ENCODE measurements around the gene PROX2.

PROX2 gene

GRCh38 chr14:74881431-74882102 is 5.6 kb upstream of the PROX2 start, which contains the start of gene DLST:
Gene DLST (plus strand): TSS chr14:74881916. CDS start chr14:74881954, 38 bp downstream.
- in situ Hi-C loops (cut with MboI; ENCODE audit: low sequenced_read_pairs), result no loop called here

GRCh38 chr14:74879427-74880182 is 3.7 kb upstream of the PROX2 start:
- in situ Hi-C loops (cut with MboI; ENCODE audit: low sequenced_read_pairs), result no loop called here

- in situ Hi-C loops (cut with MboI; ENCODE audit: low sequenced_read_pairs), result no loop called here
Measured at GRCh38 chr14:74875204-74875603, 741 bp downstream of the PROX2 start.

GRCh38 chr14:74871819-74872218 is 4.1 kb downstream of the PROX2 start:
- in situ Hi-C loops (cut with MboI; ENCODE audit: low sequenced_read_pairs), result loop anchor here (25.0 kb wide), 1 partner anchor 215 kb away; no protein-coding TSS in a partner anchor

GRCh38 chr14:74868739-74869138 is 7.2 kb downstream of the PROX2 start:
- in situ Hi-C loops (cut with MboI; ENCODE audit: low sequenced_read_pairs), result loop anchor here (25.0 kb wide), 1 partner anchor 219 kb away; no protein-coding TSS in a partner anchor

GRCh38 chr14:74867673-74868072 is 8.3 kb downstream of the PROX2 start:
- in situ Hi-C loops (cut with MboI; ENCODE audit: low sequenced_read_pairs), result loop anchor here (25.0 kb wide), 1 partner anchor 220 kb away; no protein-coding TSS in a partner anchor

GRCh38 chr14:74866708-74867389 is 9.1 kb downstream of the PROX2 start:
- in situ Hi-C loops (cut with MboI; ENCODE audit: low sequenced_read_pairs), result loop anchor here (25.0 kb wide), 1 partner anchor 220 kb away; no protein-coding TSS in a partner anchor

GRCh38 chr14:74865156-74865555 is 10.8 kb downstream of the PROX2 start:
- in situ Hi-C loops (cut with MboI; ENCODE audit: low sequenced_read_pairs), result loop anchor here (25.0 kb wide), 1 partner anchor 222 kb away; no protein-coding TSS in a partner anchor

- in situ Hi-C loops (cut with MboI; ENCODE audit: low sequenced_read_pairs), result loop anchor here (25.0 kb wide), 1 partner anchor 223 kb away; no protein-coding TSS in a partner anchor
Measured at GRCh38 chr14:74864198-74864597, 11.7 kb downstream of the PROX2 start.

GRCh38 chr14:74863274-74863673 is 12.7 kb downstream of the PROX2 start:
- in situ Hi-C loops (cut with MboI; ENCODE audit: low sequenced_read_pairs), result loop anchor here (25.0 kb wide), 1 partner anchor 224 kb away; no protein-coding TSS in a partner anchor

- in situ Hi-C loops (cut with MboI; ENCODE audit: low sequenced_read_pairs), result loop anchor here (25.0 kb wide), 1 partner anchor 226 kb away; no protein-coding TSS in a partner anchor
Measured at GRCh38 chr14:74861734-74862090, 14.2 kb downstream of the PROX2 start.

- in situ Hi-C loops (cut with MboI; ENCODE audit: low sequenced_read_pairs), result loop anchor here (25.0 kb wide), 1 partner anchor 226 kb away; no protein-coding TSS in a partner anchor
Measured at GRCh38 chr14:74860899-74861733, 14.8 kb downstream of the PROX2 start.

GRCh38 chr14:74859757-74860552 is 16.0 kb downstream of the PROX2 start:
- in situ Hi-C loops (cut with MboI; ENCODE audit: low sequenced_read_pairs), result loop anchor here (25.0 kb wide), 1 partner anchor 227 kb away; no protein-coding TSS in a partner anchor

- in situ Hi-C loops (cut with MboI; ENCODE audit: low sequenced_read_pairs), result loop anchor here (25.0 kb wide), 1 partner anchor 229 kb away; no protein-coding TSS in a partner anchor
Measured at GRCh38 chr14:74858022-74858421, 17.9 kb downstream of the PROX2 start.

GRCh38 chr14:74856366-74856765 is 19.6 kb downstream of the PROX2 start:
- in situ Hi-C loops (cut with MboI; ENCODE audit: low sequenced_read_pairs), result loop anchor here (25.0 kb wide), 1 partner anchor 231 kb away; no protein-coding TSS in a partner anchor

- in situ Hi-C loops (cut with MboI; ENCODE audit: low sequenced_read_pairs), result loop anchor here (25.0 kb wide), 1 partner anchor 231 kb away; no protein-coding TSS in a partner anchor
Measured at GRCh38 chr14:74855945-74856344, 20.0 kb downstream of the PROX2 start.

- in situ Hi-C loops (cut with MboI; ENCODE audit: low sequenced_read_pairs), result loop anchor here (25.0 kb wide), 1 partner anchor 232 kb away; no protein-coding TSS in a partner anchor
Measured at GRCh38 chr14:74855021-74855420, 20.9 kb downstream of the PROX2 start.

GRCh38 chr14:74853581-74853980 is 22.4 kb downstream of the PROX2 start:
- in situ Hi-C loops (cut with MboI; ENCODE audit: low sequenced_read_pairs), result loop anchor here (25.0 kb wide), 1 partner anchor 234 kb away; no protein-coding TSS in a partner anchor
